Neural progenitor cell (in vitro differentiated cells): ENCODE data around the gene MANBA. TPM values are rescaled to one million over a fixed set of nuclear protein-coding genes. Genes with fewer than 3 reads are reported as not detected.

Experiments
- DNase-seq: peaks from one replicate; pipeline ENCODE4 v3.0.0-alpha.2; 2016; ENCODE audit warnings: low spot score
- H2AFZ ChIP-seq: fragments of 200-600 bp; sonication (generic); replicated peaks from 2 replicates; pipeline ENCODE4 v1.6.1; 2016; ENCODE audit warnings: antibody characterized with exemption
- H3F3A ChIP-seq: fragments of 200-600 bp; sonication (generic); 2 replicates; pipeline ENCODE4 v1.6.1; 2016; ENCODE audit warnings: antibody characterized with exemption, low read depth
- H3K27ac ChIP-seq: fragments of 200-600 bp; sonication (generic); 2 replicates; pipeline ENCODE4 v1.5.1; 2016; ENCODE audit warnings: mild to moderate bottlenecking
- H3K27me3 ChIP-seq: fragments of 200-600 bp; sonication (generic); 2 replicates; pipeline ENCODE4 v1.6.1; 2016; ENCODE audit warnings: mild to moderate bottlenecking, moderate library complexity
- H3K36me3 ChIP-seq: fragments of 200-600 bp; sonication (generic); 2 replicates; pipeline ENCODE4 v1.5.1; 2016
- H3K4me1 ChIP-seq: fragments of 200-600 bp; sonication (generic); 2 replicates; pipeline ENCODE4 v1.6.1; 2016; ENCODE audit warnings: mixed run types
- H3K4me2 ChIP-seq: fragments of 200-600 bp; sonication (generic); 2 replicates; pipeline ENCODE4 v1.6.1; 2016
- H3K4me3 ChIP-seq: fragments of 200-600 bp; sonication (generic); 2 replicates; pipeline ENCODE4 v1.5.1; 2016
- H3K79me2 ChIP-seq: fragments of 200-600 bp; sonication (generic); 2 replicates; pipeline ENCODE4 v1.6.1; 2016; ENCODE audit warnings: low read depth
- H3K9ac ChIP-seq: fragments of 200-600 bp; sonication (generic); 2 replicates; pipeline ENCODE4 v1.6.1; 2016
- H3K9me3 ChIP-seq: fragments of 200-600 bp; sonication (generic); 2 replicates; pipeline ENCODE4 v1.5.1; 2016; ENCODE audit warnings: low read depth
- H4K20me1 ChIP-seq: fragments of 200-600 bp; sonication (generic); 2 replicates; pipeline ENCODE4 v1.6.1; 2016; ENCODE audit warnings: low read depth
- H3K27ac Mint-ChIP-seq: 3 replicates; pipeline ENCODE4 v1.8.0; 2021; ENCODE audit warnings: mixed read lengths
- H3K27me3 Mint-ChIP-seq: 2 replicates; pipeline ENCODE4 v1.8.0; 2022; ENCODE audit warnings: low read depth, mild to moderate bottlenecking, inconsistent platforms, moderate library complexity, mixed read lengths; ENCODE audit not compliant: insufficient read depth
- H3K36me3 Mint-ChIP-seq: 3 replicates; pipeline ENCODE4 v1.8.0; 2021; ENCODE audit warnings: mixed read lengths
- H3K4me1 Mint-ChIP-seq: 3 replicates; pipeline ENCODE4 v1.8.0; 2021; ENCODE audit warnings: mixed read lengths
- H3K4me3 Mint-ChIP-seq: 3 replicates; pipeline ENCODE4 v1.8.0; 2021; ENCODE audit warnings: mild to moderate bottlenecking, moderate library complexity, mixed read lengths
- H3K9me3 Mint-ChIP-seq: 3 replicates; pipeline ENCODE4 v1.8.0; 2020; ENCODE audit warnings: mixed read lengths
- EZH2 ChIP-seq: fragments of 200-600 bp; sonication (generic); IDR thresholded peaks from 2 replicates; pipeline ENCODE4 v1.6.1; 2017; ENCODE audit warnings: antibody characterized with exemption, mild to moderate bottlenecking, moderate library complexity
- EZH2phosphoT487 ChIP-seq: fragments of 200-600 bp; sonication (generic); IDR thresholded peaks from 2 replicates; pipeline ENCODE4 v1.6.1; 2017; ENCODE audit warnings: antibody characterized with exemption
- total RNA-seq: library from RNA; depleted of rRNA; stranded (reverse); fragments of >200 nt; gene quantifications from 2 replicates; pipeline ENCODE4 v1.2.3, GENCODE V29; 2015; ENCODE audit warnings: low replicate concordance
- TF ChIP-seq, protein P1 (sequence below): fragments of 200-600 bp; sonication (generic); IDR thresholded peaks from 2 replicates; pipeline ENCODE4 v1.5.1; 2017; ENCODE audit warnings: antibody characterized with exemption, mild to moderate bottlenecking

The MANBA gene
- total RNA-seq, 1 donor from 2014 or later, result 53.4 TPM

DNA sequence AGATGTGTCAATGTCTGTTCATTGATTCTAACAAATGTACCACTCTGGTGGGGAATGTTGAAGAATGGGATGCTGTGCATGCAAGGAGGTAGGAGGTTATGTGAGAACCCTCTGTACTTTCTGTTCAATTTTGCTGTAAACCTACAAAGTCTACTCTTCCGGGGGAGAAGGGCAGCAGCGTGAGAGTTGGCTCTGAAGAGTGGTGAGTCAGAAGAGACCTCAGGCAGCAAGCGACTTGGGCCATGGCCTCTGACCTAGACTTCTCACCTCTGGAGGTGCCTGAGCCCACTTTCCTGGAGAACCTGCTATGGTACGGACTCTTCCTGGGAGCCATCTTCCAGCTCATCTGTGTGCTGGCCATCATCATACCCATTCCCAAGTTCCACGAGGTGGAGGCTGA is 26.7 kb downstream of the MANBA start:
- H3K36me3 ChIP-seq, result no peaks in the 10 kb centered on the region
- peaks cover 22% of the 10 kb centered on the region for H3K36me3 Mint-ChIP-seq
- no peak overlapping the region for H3K27ac ChIP-seq
- no peak overlapping the region for H3K4me3 Mint-ChIP-seq
- H3K27ac Mint-ChIP-seq, result no peak overlapping the region
- no peaks in the 10 kb centered on the region for H3K4me1 Mint-ChIP-seq
- no peak overlapping the region for H3K9ac ChIP-seq
- no peaks in the 10 kb centered on the region for H4K20me1 ChIP-seq
- TF ChIP-seq EZH2 (no peak), EZH2phosphoT487 (no peak)
- TF ChIP-seq, protein P1, sequence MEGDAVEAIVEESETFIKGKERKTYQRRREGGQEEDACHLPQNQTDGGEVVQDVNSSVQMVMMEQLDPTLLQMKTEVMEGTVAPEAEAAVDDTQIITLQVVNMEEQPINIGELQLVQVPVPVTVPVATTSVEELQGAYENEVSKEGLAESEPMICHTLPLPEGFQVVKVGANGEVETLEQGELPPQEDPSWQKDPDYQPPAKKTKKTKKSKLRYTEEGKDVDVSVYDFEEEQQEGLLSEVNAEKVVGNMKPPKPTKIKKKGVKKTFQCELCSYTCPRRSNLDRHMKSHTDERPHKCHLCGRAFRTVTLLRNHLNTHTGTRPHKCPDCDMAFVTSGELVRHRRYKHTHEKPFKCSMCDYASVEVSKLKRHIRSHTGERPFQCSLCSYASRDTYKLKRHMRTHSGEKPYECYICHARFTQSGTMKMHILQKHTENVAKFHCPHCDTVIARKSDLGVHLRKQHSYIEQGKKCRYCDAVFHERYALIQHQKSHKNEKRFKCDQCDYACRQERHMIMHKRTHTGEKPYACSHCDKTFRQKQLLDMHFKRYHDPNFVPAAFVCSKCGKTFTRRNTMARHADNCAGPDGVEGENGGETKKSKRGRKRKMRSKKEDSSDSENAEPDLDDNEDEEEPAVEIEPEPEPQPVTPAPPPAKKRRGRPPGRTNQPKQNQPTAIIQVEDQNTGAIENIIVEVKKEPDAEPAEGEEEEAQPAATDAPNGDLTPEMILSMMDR, result no peak
- H3K79me2 ChIP-seq, result peaks cover 39% of the 10 kb centered on the region
- H3K9me3 Mint-ChIP-seq, result peaks cover 36% of the 10 kb centered on the region
- no peaks in the 10 kb centered on the region for H3K27me3 Mint-ChIP-seq
- no peak for DNase-seq
- H3K4me2 ChIP-seq, result no peak overlapping the region
- H3K4me1 ChIP-seq, result no peaks in the 10 kb centered on the region
- no peak overlapping the region for H3K4me3 ChIP-seq
- no peak overlapping the region for H2AFZ ChIP-seq
- H3K9me3 ChIP-seq, result no peaks in the 10 kb centered on the region
- no peaks in the 10 kb centered on the region for H3K27me3 ChIP-seq
- no peaks in the 10 kb centered on the region for H3F3A ChIP-seq

DNA sequence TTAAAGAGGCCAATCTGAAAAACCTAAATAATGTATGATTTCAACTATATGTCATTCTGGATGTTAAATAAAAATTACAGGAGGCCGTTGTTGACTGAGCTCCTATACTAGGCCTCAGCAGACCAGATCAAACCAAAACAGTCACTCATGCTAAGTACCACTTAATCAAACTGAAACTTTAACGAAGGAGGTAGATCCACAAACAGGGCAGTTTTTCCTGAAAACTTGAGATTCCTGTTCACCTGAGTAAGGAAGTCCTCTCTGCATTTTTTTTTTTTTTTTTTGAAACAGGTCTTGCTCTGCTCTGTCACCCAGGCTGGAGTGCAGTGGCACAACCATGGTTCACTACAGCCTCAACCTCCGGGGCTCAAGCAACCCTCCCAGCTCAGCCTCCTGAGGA is 27.7 kb downstream of the MANBA start:
- Histone ChIP-seq H3K79me2 (peaks cover 29% of the 10 kb centered on the region), H3F3A (no peaks in the 10 kb centered on the region), H3K27ac (no peak overlapping the region), H4K20me1 (no peaks in the 10 kb centered on the region), H3K4me2 (no peak overlapping the region), H3K27me3 (no peaks in the 10 kb centered on the region), H2AFZ (no peak overlapping the region), H3K9ac (no peak overlapping the region), H3K4me1 (no peaks in the 10 kb centered on the region), H3K9me3 (no peaks in the 10 kb centered on the region), H3K36me3 (no peaks in the 10 kb centered on the region), H3K4me3 (no peak overlapping the region)
- peaks cover 29% of the 10 kb centered on the region for H3K9me3 Mint-ChIP-seq
- peaks cover 17% of the 10 kb centered on the region for H3K36me3 Mint-ChIP-seq
- H3K4me1 Mint-ChIP-seq, result no peaks in the 10 kb centered on the region
- no peak overlapping the region for H3K4me3 Mint-ChIP-seq
- TF ChIP-seq EZH2, result no peak
- no peak for TF ChIP-seq EZH2phosphoT487
- TF ChIP-seq, protein P1, result no peak
- no peak for DNase-seq
- no peak overlapping the region for H3K27ac Mint-ChIP-seq
- H3K27me3 Mint-ChIP-seq, result no peaks in the 10 kb centered on the region

DNA sequence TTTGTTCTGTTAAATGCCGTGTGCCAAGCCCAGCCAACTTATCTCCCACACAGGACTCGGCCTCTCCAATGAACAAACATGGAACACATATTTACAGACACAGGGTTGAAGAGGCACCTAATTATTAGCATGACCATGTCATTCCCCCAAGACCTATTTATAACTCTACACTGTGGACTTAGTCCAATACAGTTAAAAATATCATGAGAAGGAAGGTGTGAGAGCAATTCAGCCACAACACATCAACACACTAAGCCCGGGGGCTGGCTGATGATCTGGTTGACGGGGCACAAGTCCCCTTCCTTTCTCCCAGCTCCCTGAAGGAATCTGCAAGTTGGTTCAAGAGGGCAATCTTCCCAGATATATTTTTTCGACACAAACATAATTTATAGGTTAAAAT is 28.1 kb downstream of the MANBA start:
- H3K4me1 ChIP-seq, result no peaks in the 10 kb centered on the region
- H3K36me3 ChIP-seq, result no peaks in the 10 kb centered on the region
- no peak for DNase-seq
- H4K20me1 ChIP-seq, result no peaks in the 10 kb centered on the region
- no peaks in the 10 kb centered on the region for H3K27me3 ChIP-seq
- Mint-ChIP-seq H3K4me3 (no peak overlapping the region), H3K9me3 (peaks cover 25% of the 10 kb centered on the region), H3K36me3 (peaks cover 17% of the 10 kb centered on the region), H3K27ac (no peak overlapping the region), H3K27me3 (no peaks in the 10 kb centered on the region), H3K4me1 (no peaks in the 10 kb centered on the region)
- H3F3A ChIP-seq, result no peaks in the 10 kb centered on the region
- TF ChIP-seq, protein P1, result no peak
- no peak for TF ChIP-seq EZH2
- TF ChIP-seq EZH2phosphoT487, result no peak
- no peak overlapping the region for H3K4me3 ChIP-seq
- peaks cover 25% of the 10 kb centered on the region for H3K79me2 ChIP-seq
- no peak overlapping the region for H3K4me2 ChIP-seq
- no peak overlapping the region for H3K27ac ChIP-seq
- H3K9me3 ChIP-seq, result no peaks in the 10 kb centered on the region
- H3K9ac ChIP-seq, result no peak overlapping the region
- no peak overlapping the region for H2AFZ ChIP-seq
